Glutamatergic neuron (in vitro differentiated cells): Measurements from ENCODE around the gene EXT2. TPM values are rescaled to one million over a fixed set of nuclear protein-coding genes. Genes with fewer than 3 reads are reported as not detected.

ENCODE experiments used
- DNase-seq: peaks from one replicate; pipeline ENCODE4 v3.0.0; 2022
- H3K27ac Mint-ChIP-seq: one replicate; pipeline ENCODE4 v1.8.0; 2020; ENCODE audit warnings: mild to moderate bottlenecking, mixed read lengths, inconsistent platforms; ENCODE audit not compliant: unreplicated experiment
- H3K27me3 Mint-ChIP-seq: one replicate; pipeline ENCODE4 v1.8.0; 2020; ENCODE audit warnings: mild to moderate bottlenecking, moderate library complexity, mixed read lengths, inconsistent platforms; ENCODE audit not compliant: unreplicated experiment
- H3K36me3 Mint-ChIP-seq: one replicate; pipeline ENCODE4 v1.8.0; 2020; ENCODE audit warnings: mild to moderate bottlenecking, mixed read lengths, inconsistent platforms; ENCODE audit not compliant: unreplicated experiment
- H3K4me1 Mint-ChIP-seq: one replicate; pipeline ENCODE4 v1.8.0; 2020; ENCODE audit warnings: mild to moderate bottlenecking, low read depth, mixed read lengths, inconsistent platforms; ENCODE audit not compliant: unreplicated experiment
- H3K4me3 Mint-ChIP-seq: one replicate; pipeline ENCODE4 v1.8.0; 2020; ENCODE audit warnings: mild to moderate bottlenecking, mixed read lengths, inconsistent platforms; ENCODE audit not compliant: unreplicated experiment
- H3K9me3 Mint-ChIP-seq: one replicate; pipeline ENCODE4 v1.8.0; 2020; ENCODE audit warnings: mild to moderate bottlenecking, moderate library complexity, mixed read lengths, inconsistent platforms; ENCODE audit not compliant: unreplicated experiment
- total RNA-seq: library from RNA; stranded (reverse); fragmentation: NEBNext Ultra II Directional; extraction: Animal tissue kit (Norgen Biotek cat#: 25700); gene quantifications from one replicate; pipeline ENCODE4 v1.2.1, GENCODE V29; 2021; ENCODE audit not compliant: unreplicated experiment
- TF ChIP-seq, protein P1 (sequence below): fragments of 200-600 bp; sonication (generic); IDR thresholded peaks from one replicate; pipeline ENCODE4 v1.5.0; 2021; ENCODE audit not compliant: partially characterized antibody, unreplicated experiment

Gene EXT2
- total RNA-seq, 1 donor from 2014 or later = 46.3 TPM

DNA sequence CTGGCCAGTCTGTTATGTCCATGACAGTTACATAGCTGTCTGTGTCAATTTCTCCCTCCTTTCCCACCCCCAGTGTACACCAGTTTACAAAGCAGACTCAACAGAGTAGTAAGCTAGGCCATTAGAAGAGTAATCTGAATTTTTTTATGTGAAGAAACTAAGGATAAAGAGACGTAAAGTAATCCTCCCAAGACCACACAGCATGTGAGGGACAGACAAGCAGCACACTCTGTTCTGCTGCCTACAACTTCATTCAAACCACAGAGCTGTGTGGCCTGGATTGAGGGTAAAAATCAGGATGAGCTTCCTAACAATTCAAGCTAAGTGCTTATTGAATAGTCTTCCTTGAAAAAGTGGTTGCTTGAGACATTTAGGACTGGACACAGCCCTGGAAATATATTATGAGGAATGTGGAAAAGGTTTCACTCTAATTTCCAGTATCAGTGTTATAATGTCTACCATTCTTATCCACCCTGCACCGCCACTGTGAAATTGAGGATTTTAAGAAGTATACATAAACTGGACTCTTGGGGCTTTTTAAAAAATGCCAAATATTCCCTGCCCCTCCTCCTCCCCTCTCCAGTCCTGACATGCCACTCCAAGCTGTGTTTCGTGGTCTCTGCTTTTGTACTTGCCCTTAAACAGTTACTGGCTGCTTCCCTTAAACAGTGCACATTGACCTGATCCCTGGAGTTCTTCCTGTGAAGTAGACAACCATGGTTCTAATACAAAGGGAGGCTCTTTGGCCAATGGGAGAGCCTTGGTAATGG is 40.9 kb downstream of the EXT2 start:
- Mint-ChIP-seq H3K27ac (no peak overlapping the region), H3K27me3 (no peaks in the 10 kb centered on the region), H3K4me3 (no peak overlapping the region), H3K36me3 (no peaks in the 10 kb centered on the region), H3K4me1 (peaks cover 4% of the 10 kb centered on the region), H3K9me3 (no peaks in the 10 kb centered on the region)
- TF ChIP-seq, protein P1, sequence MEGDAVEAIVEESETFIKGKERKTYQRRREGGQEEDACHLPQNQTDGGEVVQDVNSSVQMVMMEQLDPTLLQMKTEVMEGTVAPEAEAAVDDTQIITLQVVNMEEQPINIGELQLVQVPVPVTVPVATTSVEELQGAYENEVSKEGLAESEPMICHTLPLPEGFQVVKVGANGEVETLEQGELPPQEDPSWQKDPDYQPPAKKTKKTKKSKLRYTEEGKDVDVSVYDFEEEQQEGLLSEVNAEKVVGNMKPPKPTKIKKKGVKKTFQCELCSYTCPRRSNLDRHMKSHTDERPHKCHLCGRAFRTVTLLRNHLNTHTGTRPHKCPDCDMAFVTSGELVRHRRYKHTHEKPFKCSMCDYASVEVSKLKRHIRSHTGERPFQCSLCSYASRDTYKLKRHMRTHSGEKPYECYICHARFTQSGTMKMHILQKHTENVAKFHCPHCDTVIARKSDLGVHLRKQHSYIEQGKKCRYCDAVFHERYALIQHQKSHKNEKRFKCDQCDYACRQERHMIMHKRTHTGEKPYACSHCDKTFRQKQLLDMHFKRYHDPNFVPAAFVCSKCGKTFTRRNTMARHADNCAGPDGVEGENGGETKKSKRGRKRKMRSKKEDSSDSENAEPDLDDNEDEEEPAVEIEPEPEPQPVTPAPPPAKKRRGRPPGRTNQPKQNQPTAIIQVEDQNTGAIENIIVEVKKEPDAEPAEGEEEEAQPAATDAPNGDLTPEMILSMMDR = no peak
- no peak for DNase-seq

GRCh38 chr11:44137057-44137456 is 41.6 kb downstream of the EXT2 start:
- no peaks in the 10 kb centered on the region for H3K27me3 Mint-ChIP-seq
- H3K27ac Mint-ChIP-seq = no peak overlapping the region
- peaks cover 4% of the 10 kb centered on the region for H3K4me1 Mint-ChIP-seq
- H3K9me3 Mint-ChIP-seq = no peaks in the 10 kb centered on the region
- no peaks in the 10 kb centered on the region for H3K36me3 Mint-ChIP-seq
- no peak for DNase-seq
- TF ChIP-seq, protein P1 = no peak
- no peak overlapping the region for H3K4me3 Mint-ChIP-seq

GRCh38 chr11:44138286-44138685 is 42.8 kb downstream of the EXT2 start:
- Mint-ChIP-seq H3K9me3 (no peaks in the 10 kb centered on the region), H3K27ac (no peak overlapping the region), H3K4me3 (no peak overlapping the region), H3K4me1 (peaks cover 4% of the 10 kb centered on the region), H3K36me3 (no peaks in the 10 kb centered on the region), H3K27me3 (no peaks in the 10 kb centered on the region)
- DNase-seq = no peak
- TF ChIP-seq, protein P1 = no peak

- no peak for DNase-seq
- Mint-ChIP-seq H3K27me3 (no peaks in the 10 kb centered on the region), H3K4me3 (no peak overlapping the region), H3K9me3 (no peaks in the 10 kb centered on the region), H3K36me3 (no peaks in the 10 kb centered on the region), H3K27ac (no peak overlapping the region), H3K4me1 (peaks cover 4% of the 10 kb centered on the region)
- TF ChIP-seq, protein P1 = no peak
These were observed 43.5 kb downstream of the EXT2 start for GRCh38 chr11:44138980-44139379.

- Mint-ChIP-seq H3K4me1 (peaks cover 4% of the 10 kb centered on the region), H3K36me3 (no peaks in the 10 kb centered on the region), H3K27ac (no peak overlapping the region), H3K4me3 (no peak overlapping the region), H3K9me3 (no peaks in the 10 kb centered on the region), H3K27me3 (no peaks in the 10 kb centered on the region)
- TF ChIP-seq, protein P1 = no peak
- DNase-seq = no peak
These were observed 44.3 kb downstream of the EXT2 start for GRCh38 chr11:44139565-44140330.
